Spleen (tissue), 11 donors: ENCODE data around the gene LAIR1. TPM values are rescaled to one million over a fixed set of nuclear protein-coding genes. Genes with fewer than 3 reads are reported as not detected.
"Not testable (repeated sequence)": the region's sequence is repeated elsewhere in the genome, so short reads cannot be mapped to it uniquely, and the experiment has no call there.

Source experiments
- DNase-seq: peaks from one replicate; pipeline ENCODE4 v3.0.0-alpha.2; 2020
- H3K27ac ChIP-seq, 8 donors: fragments of 200-600 bp; sonication (generic) in 7 of 8; 1 replicate in 4 of 8; 2 replicates in 4 of 8; pipeline versions ENCODE4 v1.5.0 to v1.8.0; 2016 to 2021; ENCODE audit warnings: inconsistent platforms in 4 of 8, mild to moderate bottlenecking in 4 of 8, moderate library complexity in 1 of 8
- H3K27me3 ChIP-seq, 7 donors: fragments of 200-600 bp; sonication (generic) in 6 of 7; replicated peaks in 1 of 7; 1 replicate in 4 of 7; 2 replicates in 3 of 7; pipeline versions ENCODE4 v1.5.0 to v1.8.0; 2016 to 2021; ENCODE audit warnings: inconsistent platforms in 3 of 7, mild to moderate bottlenecking in 1 of 7
- H3K36me3 ChIP-seq, 6 donors: fragments of 200-600 bp; sonication (generic) in 5 of 6; 1 replicate in 4 of 6; 2 replicates in 2 of 6; pipeline versions ENCODE4 v1.5.0 to v1.8.0; 2016 to 2021; ENCODE audit warnings: inconsistent platforms in 2 of 6
- H3K4me1 ChIP-seq, 6 donors: fragments of 200-600 bp; sonication (generic) in 5 of 6; 1 replicate in 3 of 6; 2 replicates in 3 of 6; pipeline versions ENCODE4 v1.5.0 to v1.8.0; 2016 to 2021; ENCODE audit warnings: inconsistent platforms in 3 of 6
- H3K4me3 ChIP-seq, 8 donors: fragments of 200-600 bp; sonication (generic) in 7 of 8; 1 replicate in 4 of 8; 2 replicates in 4 of 8; pipeline versions ENCODE4 v1.5.0 to v1.8.0; 2016 to 2021; ENCODE audit warnings: inconsistent platforms in 4 of 8, mild to moderate bottlenecking in 4 of 8, moderate library complexity in 2 of 8
- H3K9me3 ChIP-seq, 8 donors: fragments of 200-600 bp; sonication (generic) in 7 of 8; 1 replicate in 4 of 8; 2 replicates in 4 of 8; pipeline versions ENCODE4 v1.5.0 to v1.8.0; 2016 to 2021; ENCODE audit warnings: inconsistent platforms in 4 of 8
- CTCF ChIP-seq, 11 experiments: fragments of 200-600 bp in 7 of 11; fragments of 450-650 bp in 4 of 11; sonication (generic) in 4 of 11; IDR thresholded peaks in 8 of 11; conservative IDR thresholded peaks in 3 of 11; 1 replicate in 7 of 11; 2 replicates in 4 of 11; pipeline versions ENCODE4 v1.4.0 to v1.8.0; 2016 to 2021; ENCODE audit warnings: antibody characterized with exemption in 11 of 11, inconsistent platforms in 4 of 11, mild to moderate bottlenecking in 1 of 11
- POLR2A ChIP-seq, 3 donors: fragments of 450-650 bp; IDR thresholded peaks; one replicate each; pipeline ENCODE4 v1.5.1; 2017; ENCODE audit warnings: antibody characterized with exemption in 3 of 3, mild to moderate bottlenecking in 1 of 3
- POLR2AphosphoS5 ChIP-seq, 3 donors: sonication (generic); formaldehyde crosslinking; IDR thresholded peaks; one replicate each; pipeline ENCODE4 v1.5.1; 2017; ENCODE audit warnings: antibody characterized with exemption in 3 of 3
- WGBS, 5 donors: extraction: QIAGEN DNeasy Blood & Tissue Kit in 3 of 5; methylation state at CpG; one replicate each; pipeline versions ENCODE4 v1.1.5 to v1.1.7; 2013 to 2018; 5-methylcytosine and 5-hydroxymethylcytosine counted together
- intact Hi-C: fragments of 100-400 bp; cut with DNase I; formaldehyde crosslinking; loops from one replicate; pipeline ENCODE4 v1.15.0; 2023; ENCODE audit warnings: low total_unique reads
- polyA plus RNA-seq, 3 donors: library from polyadenylated mRNA; stranded (reverse); fragments of 200-250 nt; gene quantifications; one replicate each; pipeline ENCODE4 v1.2.1, GENCODE V29; 2013
- total RNA-seq, 7 donors: library from RNA; depleted of rRNA in 3 of 7; stranded (reverse); fragments of >200 nt in 3 of 7; fragmentation: NEBNext Ultra II Directional in 4 of 7; extraction: Animal tissue kit (Norgen Biotek cat#: 25700) in 4 of 7; gene quantifications; one replicate each; pipeline versions ENCODE4 v1.1.0 to v1.2.1, GENCODE V29; 2016 to 2021
- donor health status: healthy with polysubstance abuse.
- donor health status: DM: no; HTN: no; CAD: no; lungs with moderate emphysema.
- donor health status: DM: no; HTN: no; CAD: no.
- donor health status: Bipolar disorder and iron deficiency.
- donor health status: healthy.
- donor health status: DM: no; HTN: no; CAD: no.
- donor health status: DM: yes; HTN: yes; CAD: no.

Gene LAIR1
- total and polyA plus RNA-seq, 10 donors = 56.3 to 164 (median 109) TPM

GRCh38 chr19:54359149-54359820, 5.4 kb downstream of the LAIR1 start:
- intact Hi-C loops = not testable (repeated sequence)

GRCh38 chr19:54357381-54357780, 7.3 kb downstream of the LAIR1 start:
- no peak for DNase-seq
- peak in 2 of 3 donors; percentile 27 to 74 for TF ChIP-seq POLR2AphosphoS5 (IDR thresholded peaks at IDR 0.05)
- TF ChIP-seq POLR2A (IDR thresholded peaks at IDR 0.05) = no peak
- Histone ChIP-seq H3K27me3 (no peaks in the 10 kb centered on the region), H3K36me3 (peaks cover 0 to 46% (median 28%) of the 10 kb centered on the region in 6 donors), H3K9me3 (no peaks in the 10 kb centered on the region), H3K4me3 (no peak overlapping the region), H3K4me1 (peaks cover 9 to 70% (median 23%) of the 10 kb centered on the region in 6 donors), H3K27ac (peak overlapping the region in 1 of 8 donors; percentile 9)
- WGBS, 5 donors = 75 to 89% (median 83%) methylated on average over 15 to 16 of the region's 16 CpGs
- intact Hi-C loops = no loop called here

More at GRCh38 chr19:54359149-54359820, 5.4 kb downstream of the LAIR1 start:
- DNase-seq = peak; percentile 94
- Histone ChIP-seq H3K36me3 (peaks cover 0 to 41% (median 27%) of the 10 kb centered on the region in 6 donors), H3K27ac (peak overlapping the region in 2 of 8 donors; percentile 23 to 30), H3K4me1 (peaks cover 5 to 70% (median 23%) of the 10 kb centered on the region in 6 donors)
- H3K27me3 ChIP-seq, H3K4me3 ChIP-seq, H3K9me3 ChIP-seq: not testable (repeated sequence)
- peak in 7 of 11 experiments; percentile 7 to 67 (median 49) for TF ChIP-seq CTCF (IDR thresholded peaks at IDR 0.05 in 8 of 11, conservative IDR thresholded peaks at IDR 0.05 in 3 of 11)
- WGBS, 5 donors = 9 to 46% (median 25%) methylated on average over 3 to 15 of the region's 21 CpGs

- Histone ChIP-seq H3K36me3 (peaks cover 0 to 46% (median 28%) of the 10 kb centered on the region in 6 donors), H3K4me1 (peaks cover 12 to 74% (median 27%) of the 10 kb centered on the region in 6 donors), H3K4me3 (no peak overlapping the region), H3K27ac (peak overlapping the region in 2 of 8 donors; percentile 12 to 31), H3K27me3 (no peaks in the 10 kb centered on the region), H3K9me3 (no peaks in the 10 kb centered on the region)
- WGBS, 5 donors = 78 to 91% (median 84%) methylated on average over 12 of the region's 12 CpGs
- intact Hi-C loops = no loop called here
- DNase-seq = no peak
- TF ChIP-seq POLR2A (IDR thresholded peaks at IDR 0.05) (no peak), CTCF (IDR thresholded peaks at IDR 0.05 in 8 of 11, conservative IDR thresholded peaks at IDR 0.05 in 3 of 11) (no peak), POLR2AphosphoS5 (IDR thresholded peaks at IDR 0.05) (no peak)
These were observed 8.2 kb downstream of the LAIR1 start for GRCh38 chr19:54356444-54357056.

GRCh38 chr19:54355675-54356074, 9.1 kb downstream of the LAIR1 start:
- peaks cover 11 to 77% (median 30%) of the 10 kb centered on the region in 6 donors for H3K4me1 ChIP-seq
- no peaks in the 10 kb centered on the region for H3K27me3 ChIP-seq
- no peaks in the 10 kb centered on the region for H3K9me3 ChIP-seq
- intact Hi-C loops = no loop called here
- TF ChIP-seq POLR2A (IDR thresholded peaks at IDR 0.05) (no peak), CTCF (IDR thresholded peaks at IDR 0.05 in 8 of 11, conservative IDR thresholded peaks at IDR 0.05 in 3 of 11) (no peak), POLR2AphosphoS5 (IDR thresholded peaks at IDR 0.05) (peak in 1 of 3 donors; percentile 40)
- H3K36me3 ChIP-seq = peaks cover 0 to 42% (median 28%) of the 10 kb centered on the region in 6 donors
- DNase-seq = no peak
- 58 to 73% (median 64%) methylated on average over 10 to 14 of the region's 14 CpGs for WGBS, 5 donors
- H3K4me3 ChIP-seq = no peak overlapping the region
- H3K27ac ChIP-seq = peak overlapping the region in 3 of 8 donors; percentile 4 to 31 (median 12)
